OCI-LY1 (cell line): ENCODE results near the gene LRRC25.

Experiments
- EZH2 ChIP-seq: fragments of 200-600 bp; sonication (generic), shearing (Covaris generic); IDR thresholded peaks from 2 replicates; pipeline ENCODE4 v1.8.0; 2017; ENCODE audit warnings: borderline replicate concordance, mixed run types, mild to moderate bottlenecking, antibody characterized with exemption, low read length, moderate library complexity, mixed read lengths
- TF ChIP-seq, protein P1 (sequence below): fragments of 200-600 bp; sonication (generic), shearing (Covaris generic); IDR thresholded peaks from 2 replicates; pipeline ENCODE4 v1.5.1; 2017; ENCODE audit warnings: mild to moderate bottlenecking, antibody characterized with exemption, low read length, moderate library complexity, mixed read lengths

DNA sequence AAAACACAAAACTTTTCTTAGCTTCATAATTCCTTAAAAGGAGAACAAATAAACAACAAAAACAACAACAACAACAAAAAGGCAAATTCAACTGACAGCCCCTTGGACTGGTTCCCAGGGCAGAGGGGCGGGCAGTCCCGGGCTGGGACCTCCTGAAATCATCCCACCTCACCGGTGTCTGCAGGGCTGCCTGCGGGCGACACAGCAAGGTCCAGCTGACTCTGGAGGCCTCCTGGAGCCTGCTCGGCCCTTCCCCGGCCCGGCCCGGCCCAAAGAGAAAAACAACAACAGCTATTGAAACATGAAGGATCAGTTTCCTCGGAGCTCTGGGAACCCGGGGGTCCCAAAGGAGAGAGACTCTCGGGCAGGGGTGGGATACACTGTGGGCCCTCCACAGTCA is 45.5 kb upstream of the LRRC25 start:
- TF ChIP-seq, protein P1, sequence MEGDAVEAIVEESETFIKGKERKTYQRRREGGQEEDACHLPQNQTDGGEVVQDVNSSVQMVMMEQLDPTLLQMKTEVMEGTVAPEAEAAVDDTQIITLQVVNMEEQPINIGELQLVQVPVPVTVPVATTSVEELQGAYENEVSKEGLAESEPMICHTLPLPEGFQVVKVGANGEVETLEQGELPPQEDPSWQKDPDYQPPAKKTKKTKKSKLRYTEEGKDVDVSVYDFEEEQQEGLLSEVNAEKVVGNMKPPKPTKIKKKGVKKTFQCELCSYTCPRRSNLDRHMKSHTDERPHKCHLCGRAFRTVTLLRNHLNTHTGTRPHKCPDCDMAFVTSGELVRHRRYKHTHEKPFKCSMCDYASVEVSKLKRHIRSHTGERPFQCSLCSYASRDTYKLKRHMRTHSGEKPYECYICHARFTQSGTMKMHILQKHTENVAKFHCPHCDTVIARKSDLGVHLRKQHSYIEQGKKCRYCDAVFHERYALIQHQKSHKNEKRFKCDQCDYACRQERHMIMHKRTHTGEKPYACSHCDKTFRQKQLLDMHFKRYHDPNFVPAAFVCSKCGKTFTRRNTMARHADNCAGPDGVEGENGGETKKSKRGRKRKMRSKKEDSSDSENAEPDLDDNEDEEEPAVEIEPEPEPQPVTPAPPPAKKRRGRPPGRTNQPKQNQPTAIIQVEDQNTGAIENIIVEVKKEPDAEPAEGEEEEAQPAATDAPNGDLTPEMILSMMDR = no peak
- no peak for TF ChIP-seq EZH2
